GM18502 (cell line): Measurements from ENCODE around the gene ERN1.

Source experiments
- ATAC-seq: cut with Tn5 transposase; IDR thresholded peaks from one replicate; pipeline ENCODE4 v1.9.1; 2021; ENCODE audit warnings: mild to moderate bottlenecking; ENCODE audit not compliant: unreplicated experiment, poor library complexity

ERN1 gene

GRCh38 chr17:64067657-64068056, 62.3 kb downstream of the ERN1 start:
- ATAC-seq: no peak

GRCh38 chr17:64066716-64067115, 63.2 kb downstream of the ERN1 start:
- ATAC-seq: no peak

- no peak for ATAC-seq
These were observed 64.8 kb downstream of the ERN1 start for GRCh38 chr17:64065161-64065560.

GRCh38 chr17:64064331-64064730, 65.6 kb downstream of the ERN1 start:
- no peak for ATAC-seq

- no peak for ATAC-seq
These were observed 66.1 kb downstream of the ERN1 start for GRCh38 chr17:64063766-64064224.

- no peak for ATAC-seq
These were observed 66.9 kb downstream of the ERN1 start for GRCh38 chr17:64063088-64063487.

GRCh38 chr17:64061178-64061898, 68.6 kb downstream of the ERN1 start:
- ATAC-seq: peak; percentile 56

- ATAC-seq: no peak
These were observed 69.6 kb downstream of the ERN1 start for GRCh38 chr17:64060331-64060730.

- no peak for ATAC-seq
These were observed 70.2 kb downstream of the ERN1 start for GRCh38 chr17:64059756-64060155.

GRCh38 chr17:64058621-64059020, 71.3 kb downstream of the ERN1 start:
- no peak for ATAC-seq

- no peak for ATAC-seq
These were observed 72.2 kb downstream of the ERN1 start for GRCh38 chr17:64057701-64058263.

GRCh38 chr17:64056269-64057005, 73.5 kb downstream of the ERN1 start:
- ATAC-seq: peak; percentile 77

- no peak for ATAC-seq
These were observed 74.5 kb downstream of the ERN1 start for GRCh38 chr17:64055183-64056142.

GRCh38 chr17:64054304-64054703, 75.6 kb downstream of the ERN1 start:
- no peak for ATAC-seq

GRCh38 chr17:64053101-64053500, 76.8 kb downstream of the ERN1 start:
- ATAC-seq: no peak

GRCh38 chr17:64051153-64051552, 78.8 kb downstream of the ERN1 start:
- no peak for ATAC-seq

- ATAC-seq: no peak
These were observed 81.1 kb downstream of the ERN1 start for GRCh38 chr17:64048805-64049204.

GRCh38 chr17:64045176-64045575, 84.8 kb downstream of the ERN1 start:
- no peak for ATAC-seq

- no peak for ATAC-seq
These were observed 87.1 kb downstream of the ERN1 start for GRCh38 chr17:64042700-64043485.

- no peak for ATAC-seq
These were observed 88.0 kb downstream of the ERN1 start for GRCh38 chr17:64041912-64042311.
